Parathyroid adenoma (tissue), 2 donors: ENCODE results near the gene SEZ6L2.

ENCODE experiments used
- H2AFZ ChIP-seq: fragments of 300-600 bp; sonication (generic); one replicate; pipeline ENCODE4 v1.7.0; 2017; ENCODE audit warnings: antibody characterized with exemption, mild to moderate bottlenecking
- H3K27ac ChIP-seq: fragments of 300-600 bp; sonication (generic); one replicate; pipeline ENCODE4 v1.7.0; 2017
- H3K27me3 ChIP-seq: fragments of 300-600 bp; sonication (generic); one replicate; pipeline ENCODE4 v1.7.0; 2017; ENCODE audit warnings: low read length; ENCODE audit not compliant: control insufficient read depth, insufficient read depth
- H3K36me3 ChIP-seq: fragments of 300-600 bp; sonication (generic); one replicate; pipeline ENCODE4 v1.7.0; 2017; ENCODE audit warnings: low read length; ENCODE audit not compliant: control insufficient read depth, insufficient read depth
- H3K4me1 ChIP-seq: fragments of 300-600 bp; sonication (generic); one replicate; pipeline ENCODE4 v1.7.0; 2017; ENCODE audit warnings: control low read depth
- H3K4me2 ChIP-seq: fragments of 300-600 bp; sonication (generic); one replicate; pipeline ENCODE4 v1.7.0; 2017; ENCODE audit warnings: low read length
- H3K4me3 ChIP-seq: fragments of 300-600 bp; sonication (generic); one replicate; pipeline ENCODE4 v1.7.0; 2017; ENCODE audit warnings: low read depth, low read length
- H3K79me2 ChIP-seq: fragments of 300-600 bp; sonication (generic); one replicate; pipeline ENCODE4 v1.7.0; 2017; ENCODE audit warnings: control low read depth
- H3K9ac ChIP-seq: fragments of 300-600 bp; sonication (generic); one replicate; pipeline ENCODE4 v1.7.0; 2017; ENCODE audit warnings: mild to moderate bottlenecking
- H3K9me3 ChIP-seq: fragments of 300-600 bp; sonication (generic); one replicate; pipeline ENCODE4 v1.7.0; 2017; ENCODE audit warnings: low read length; ENCODE audit not compliant: control insufficient read depth
- CTCF ChIP-seq: fragments of 300-600 bp; sonication (generic); IDR thresholded peaks from one replicate; pipeline ENCODE4 v1.7.0; 2017; ENCODE audit warnings: antibody characterized with exemption, mild to moderate bottlenecking
- donor health status: primary hyperparathyroidism.

The SEZ6L2 gene

GRCh38 chr16:29844575-29845331, 54.6 kb downstream of the SEZ6L2 start:
- no peak for TF ChIP-seq CTCF
- H3K36me3 ChIP-seq, result no peaks in the 10 kb centered on the region
- H3K4me2 ChIP-seq, result no peak overlapping the region
- no peaks in the 10 kb centered on the region for H3K27me3 ChIP-seq
- no peak overlapping the region for H3K9ac ChIP-seq
- peaks cover 7% of the 10 kb centered on the region for H3K4me1 ChIP-seq
- no peak overlapping the region for H2AFZ ChIP-seq
- H3K79me2 ChIP-seq, result no peaks in the 10 kb centered on the region
- H3K4me3 ChIP-seq, result no peak overlapping the region
- H3K9me3 ChIP-seq, result no peaks in the 10 kb centered on the region
- H3K27ac ChIP-seq, result no peak overlapping the region

- H3K4me1 ChIP-seq, result peaks cover 7% of the 10 kb centered on the region
- no peaks in the 10 kb centered on the region for H3K27me3 ChIP-seq
- no peak overlapping the region for H2AFZ ChIP-seq
- H3K9ac ChIP-seq, result no peak overlapping the region
- no peaks in the 10 kb centered on the region for H3K36me3 ChIP-seq
- no peak overlapping the region for H3K27ac ChIP-seq
- TF ChIP-seq CTCF, result no peak
- H3K4me2 ChIP-seq, result no peak overlapping the region
- H3K9me3 ChIP-seq, result no peaks in the 10 kb centered on the region
- no peak overlapping the region for H3K4me3 ChIP-seq
- no peaks in the 10 kb centered on the region for H3K79me2 ChIP-seq
These were observed 55.4 kb downstream of the SEZ6L2 start for GRCh38 chr16:29843931-29844330.

DNA sequence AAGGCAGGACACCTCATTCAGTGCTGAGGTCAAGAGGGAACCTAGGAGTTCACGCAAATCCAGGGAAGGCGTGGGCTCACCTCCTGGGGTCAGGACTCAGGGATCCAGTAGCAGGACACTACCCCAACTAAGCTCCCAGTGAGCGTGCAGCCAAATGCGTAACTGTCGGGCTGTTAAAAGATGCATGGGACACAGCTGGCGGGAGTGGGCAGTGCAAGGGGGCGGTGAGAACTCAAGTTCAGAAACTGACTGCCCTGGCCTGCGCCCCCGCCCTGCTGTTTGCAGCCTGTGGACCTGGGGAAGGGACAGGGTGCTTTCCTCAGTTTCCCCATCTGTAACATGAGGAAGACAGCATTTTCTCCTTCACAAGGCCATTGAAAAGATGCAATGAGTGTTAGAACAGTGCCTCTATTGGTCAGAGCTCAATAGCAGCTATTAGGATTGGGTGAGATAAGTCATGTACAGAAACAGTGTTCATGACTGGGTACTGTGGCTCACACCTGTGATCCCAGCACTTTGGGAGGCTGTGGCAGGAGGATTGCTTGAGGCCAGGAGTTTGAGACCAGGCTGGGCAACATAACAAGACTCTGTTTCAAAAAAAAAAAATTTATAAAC, 56.5 kb downstream of the SEZ6L2 start:
- no peak for TF ChIP-seq CTCF
- Histone ChIP-seq H2AFZ (no peak overlapping the region), H3K27me3 (no peaks in the 10 kb centered on the region), H3K27ac (no peak overlapping the region), H3K4me1 (peaks cover 7% of the 10 kb centered on the region), H3K79me2 (no peaks in the 10 kb centered on the region), H3K36me3 (no peaks in the 10 kb centered on the region), H3K4me2 (no peak overlapping the region), H3K9ac (no peak overlapping the region), H3K9me3 (no peaks in the 10 kb centered on the region), H3K4me3 (no peak overlapping the region)

DNA sequence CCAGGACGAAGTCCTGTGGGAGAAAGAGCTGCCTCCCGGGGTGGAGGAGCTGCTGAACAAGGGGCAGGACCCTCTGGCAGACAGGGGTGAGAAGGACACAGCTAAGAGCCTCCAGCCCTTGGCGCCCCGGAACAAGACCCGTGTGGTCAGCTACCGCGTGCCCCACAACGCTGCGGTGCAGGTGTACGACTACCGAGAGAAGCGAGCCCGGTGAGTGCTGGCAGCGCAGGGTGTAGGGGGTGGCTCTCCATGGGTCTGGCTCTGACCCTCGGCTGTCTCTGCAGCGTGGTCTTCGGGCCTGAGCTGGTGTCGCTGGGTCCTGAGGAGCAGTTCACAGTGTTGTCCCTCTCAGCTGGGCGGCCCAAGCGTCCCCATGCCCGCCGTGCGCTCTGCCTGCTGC, 57.7 kb downstream of the SEZ6L2 start:
- no peak for TF ChIP-seq CTCF
- H3K36me3 ChIP-seq, result no peaks in the 10 kb centered on the region
- H3K27me3 ChIP-seq, result no peaks in the 10 kb centered on the region
- H3K4me1 ChIP-seq, result peaks cover 7% of the 10 kb centered on the region
- no peak overlapping the region for H2AFZ ChIP-seq
- no peak overlapping the region for H3K27ac ChIP-seq
- H3K9me3 ChIP-seq, result no peaks in the 10 kb centered on the region
- no peak overlapping the region for H3K4me2 ChIP-seq
- no peak overlapping the region for H3K9ac ChIP-seq
- no peak overlapping the region for H3K4me3 ChIP-seq
- no peaks in the 10 kb centered on the region for H3K79me2 ChIP-seq

DNA sequence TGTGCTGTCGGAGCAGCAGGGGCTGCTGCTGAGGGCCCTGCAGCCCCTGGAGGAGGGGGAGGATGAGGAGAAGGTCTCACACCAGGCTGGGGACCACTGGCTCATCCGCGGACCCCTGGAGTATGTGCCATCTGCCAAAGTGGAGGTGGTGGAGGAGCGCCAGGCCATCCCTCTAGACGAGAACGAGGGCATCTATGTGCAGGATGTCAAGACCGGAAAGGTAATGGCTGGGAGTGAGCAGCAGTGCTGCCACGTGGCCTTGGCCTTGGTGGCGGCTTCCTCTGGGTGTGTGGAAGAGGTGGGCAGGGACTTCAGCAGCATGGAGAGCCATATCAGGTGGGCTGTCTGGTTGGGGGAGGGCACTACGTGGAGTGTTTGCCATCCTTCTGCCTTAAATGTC, 59.1 kb downstream of the SEZ6L2 start:
- Histone ChIP-seq H3K9me3 (no peaks in the 10 kb centered on the region), H3K27ac (no peak overlapping the region)

More for the DNA sequence above, 59.1 kb downstream of the SEZ6L2 start:
- Histone ChIP-seq H3K4me3 (no peak overlapping the region), H3K4me1 (peaks cover 7% of the 10 kb centered on the region), H3K4me2 (no peak overlapping the region), H3K9ac (no peak overlapping the region), H3K36me3 (no peaks in the 10 kb centered on the region), H3K79me2 (no peaks in the 10 kb centered on the region), H3K27me3 (no peaks in the 10 kb centered on the region), H2AFZ (no peak overlapping the region)
- no peak for TF ChIP-seq CTCF
